IPS-18c (cell line): Measurements from ENCODE around the gene RAPH1.
"Not testable (repeated sequence)": the region's sequence is repeated elsewhere in the genome, so short reads cannot be mapped to it uniquely, and the experiment has no call there.

Experiments used
- H3K4me3 ChIP-seq: 2 replicates; pipeline ENCODE4 v1.7.0; 2013; ENCODE audit warnings: low read depth, mild to moderate bottlenecking, low read length, moderate library complexity; ENCODE audit not compliant: insufficient read depth
- H3K9me3 ChIP-seq: one replicate; pipeline ENCODE4 v1.6.1; 2013; ENCODE audit warnings: mild to moderate bottlenecking, low read length, moderate library complexity; ENCODE audit not compliant: control insufficient read depth, insufficient read depth

The RAPH1 gene

GRCh38 chr2:203559641-203560040 lies 24.5 kb upstream of the RAPH1 start:
- no peak overlapping the region for H3K4me3 ChIP-seq
- H3K9me3 ChIP-seq, result no peaks in the 10 kb centered on the region

- Histone ChIP-seq H3K4me3 (no peak overlapping the region), H3K9me3 (no peaks in the 10 kb centered on the region)
Observed at GRCh38 chr2:203553784-203554183, 18.7 kb upstream of the RAPH1 start.

GRCh38 chr2:203551778-203552177 lies 16.7 kb upstream of the RAPH1 start:
- no peak overlapping the region for H3K4me3 ChIP-seq

GRCh38 chr2:203550266-203550665 lies 15.2 kb upstream of the RAPH1 start:
- no peaks in the 10 kb centered on the region for H3K9me3 ChIP-seq
- no peak overlapping the region for H3K4me3 ChIP-seq

More at GRCh38 chr2:203551778-203552177, 16.7 kb upstream of the RAPH1 start:
- H3K9me3 ChIP-seq, result no peaks in the 10 kb centered on the region

- H3K4me3 ChIP-seq, result no peak overlapping the region
Observed at GRCh38 chr2:203549406-203549805, 14.3 kb upstream of the RAPH1 start.

GRCh38 chr2:203548887-203549286 lies 13.8 kb upstream of the RAPH1 start:
- H3K4me3 ChIP-seq, result no peak overlapping the region
- no peaks in the 10 kb centered on the region for H3K9me3 ChIP-seq

More at GRCh38 chr2:203549406-203549805, 14.3 kb upstream of the RAPH1 start:
- no peaks in the 10 kb centered on the region for H3K9me3 ChIP-seq

- Histone ChIP-seq H3K4me3 (no peak overlapping the region), H3K9me3 (no peaks in the 10 kb centered on the region)
Observed at GRCh38 chr2:203547356-203547755, 12.3 kb upstream of the RAPH1 start.

- Histone ChIP-seq H3K4me3 (no peak overlapping the region), H3K9me3 (no peaks in the 10 kb centered on the region)
Observed at GRCh38 chr2:203544402-203544801, 9.3 kb upstream of the RAPH1 start.

- Histone ChIP-seq H3K9me3 (no peaks in the 10 kb centered on the region), H3K4me3 (no peak overlapping the region)
Observed at GRCh38 chr2:203543898-203544328, 8.8 kb upstream of the RAPH1 start.

- not testable (repeated sequence) for H3K4me3 ChIP-seq, H3K9me3 ChIP-seq
Observed at GRCh38 chr2:203540598-203540997, 5.5 kb upstream of the RAPH1 start.

GRCh38 chr2:203538237-203538636 lies 3.1 kb upstream of the RAPH1 start:
- not testable (repeated sequence) for H3K4me3 ChIP-seq, H3K9me3 ChIP-seq

GRCh38 chr2:203536586-203536951 lies 1.5 kb upstream of the RAPH1 start:
- H3K9me3 ChIP-seq, H3K4me3 ChIP-seq: not testable (repeated sequence)

- Histone ChIP-seq H3K4me3 (peak overlapping the region; percentile 64), H3K9me3 (no peaks in the 10 kb centered on the region)
Observed at GRCh38 chr2:203535784-203536585, 884 bp upstream of the RAPH1 start.

GRCh38 chr2:203534621-203535077 lies 452 bp downstream of the RAPH1 start:
- no peaks in the 10 kb centered on the region for H3K9me3 ChIP-seq
- H3K4me3 ChIP-seq, result peak overlapping the region; percentile 84

- Histone ChIP-seq H3K4me3 (peak overlapping the region; percentile 84), H3K9me3 (no peaks in the 10 kb centered on the region)
Observed at GRCh38 chr2:203533676-203534591, 1.2 kb downstream of the RAPH1 start.

GRCh38 chr2:203532957-203533658 lies 2.0 kb downstream of the RAPH1 start:
- H3K4me3 ChIP-seq, result peak overlapping the region; percentile 42; the same call in 1 of the 2 replicates
- no peaks in the 10 kb centered on the region for H3K9me3 ChIP-seq

- Histone ChIP-seq H3K4me3 (no peak overlapping the region), H3K9me3 (no peaks in the 10 kb centered on the region)
Observed at GRCh38 chr2:203527719-203528118, 7.4 kb downstream of the RAPH1 start.
